GM10248 (cell line): Measurements from ENCODE around the gene PYDC1.
A peak's percentile ranks its signal among the peaks of the same experiment; 100 is the strongest.

Source experiments
- CTCF ChIA-PET: fragments of 300-600 bp; sonication (Branson Sonifier 250); formaldehyde crosslinking; extraction: SDS; loops from one replicate; lab custom pipeline; 2021; ENCODE audit warnings: antibody characterized with exemption; lab: Yijun Ruan, JAX
- POLR2A ChIA-PET: fragments of 350-650 bp; sonication (Branson Sonifier 250); formaldehyde crosslinking; extraction: SDS; loops from one replicate; lab custom pipeline; 2020; ENCODE audit warnings: antibody characterized with exemption; lab: Yijun Ruan, JAX
- DNase-seq: peaks from one replicate; pipeline ENCODE4 v3.0.0; 2012; ENCODE audit errors: extremely low spot score
- CTCF ChIP-seq: IDR thresholded peaks from 2 replicates; pipeline ENCODE4 v1.5.1; 2012; ENCODE audit warnings: mild to moderate bottlenecking, low read depth; ENCODE audit errors: extremely low read depth, missing control alignments, control extremely low read depth

Gene PYDC1

GRCh38 chr16:31183432-31184428, 33.2 kb downstream of the PYDC1 start:
- CTCF ChIA-PET = interaction anchor here (1.0 to 1.5 kb wide), 2 partner anchors 24 to 259 kb away, joined by 3 read pairs; partner anchors contain the start of gene ZNF843
- DNase-seq = no peak
- POLR2A ChIA-PET = interaction anchor here (0.6 to 2.0 kb wide), 17 partner anchors 9 to 766 kb away, joined by 3 to 21 read pairs (median 3); partner anchors contain the start of genes KAT8 and PYCARD
- no peak for TF ChIP-seq CTCF

- POLR2A ChIA-PET = interaction anchor here (0.5 to 2.0 kb wide), 7 partner anchors 10 to 691 kb away, joined by 3 to 21 read pairs (median 3); partner anchors contain the start of genes PYCARD and ZNF267
- CTCF ChIA-PET = interaction anchor here (1.0 to 1.5 kb wide), 5 partner anchors 22 to 260 kb away, joined by 3 to 4 read pairs (median 3); partner anchors contain the start of gene ZNF843
- DNase-seq = no peak
- no peak for TF ChIP-seq CTCF
Observed at GRCh38 chr16:31182391-31182790, 34.5 kb downstream of the PYDC1 start.

GRCh38 chr16:31181102-31181830, 35.7 kb downstream of the PYDC1 start:
- no peak for TF ChIP-seq CTCF
- POLR2A ChIA-PET = interaction anchor here (0.6 to 2.1 kb wide), 23 partner anchors 9 to 692 kb away, joined by 3 to 29 read pairs (median 9); partner anchors contain the start of genes ARMC5, KAT8, PRSS8 and PYCARD
- DNase-seq = no peak
- CTCF ChIA-PET = interaction anchor here (1.4 to 2.2 kb wide), 2 partner anchors 39 kb away, joined by 4 to 13 read pairs; no protein-coding TSS in a partner anchor

GRCh38 chr16:31179747-31180459, 37.0 kb downstream of the PYDC1 start, which contains the start of gene FUS:
Gene FUS (plus strand): TSS chr16:31180139. CDS start chr16:31180215, 76 bp downstream.
- no peak for TF ChIP-seq CTCF
- peak; percentile 96 for DNase-seq
- ChIA-PET POLR2A (interaction anchor here (0.7 to 2.1 kb wide), 40 partner anchors 9 to 697 kb away, joined by 3 to 29 read pairs (median 5); partner anchors contain the start of genes ARMC5, COX6A2, HSD3B7 and KAT8), CTCF (interaction anchor here (2.2 kb wide), 1 partner anchor 37 kb away, joined by 13 read pairs; no protein-coding TSS in a partner anchor)

GRCh38 chr16:31179219-31179746, 37.7 kb downstream of the PYDC1 start:
- POLR2A ChIA-PET = interaction anchor here (0.9 to 2.1 kb wide), 26 partner anchors 8 to 698 kb away, joined by 3 to 29 read pairs (median 7); partner anchors contain the start of genes ARMC5, COX6A2, HSD3B7 and KAT8
- TF ChIP-seq CTCF = no peak
- no peak for DNase-seq
- CTCF ChIA-PET = interaction anchor here (2.2 kb wide), 1 partner anchor 37 kb away, joined by 13 read pairs; no protein-coding TSS in a partner anchor
